PC-9 (cell line): ENCODE measurements around the gene KIF1C.

ENCODE experiments used
- EZH2 ChIP-seq: fragments of 200-600 bp; sonication (generic); IDR thresholded peaks from 2 replicates; pipeline ENCODE4 v1.8.0; 2017; ENCODE audit warnings: antibody characterized with exemption, low read depth
- TF ChIP-seq, protein P1 (sequence below): fragments of 200-600 bp; sonication (generic); conservative IDR thresholded peaks from 2 replicates; pipeline ENCODE4 v1.6.1; 2017; ENCODE audit warnings: mixed run types, antibody characterized with exemption, mild to moderate bottlenecking, moderate library complexity

DNA sequence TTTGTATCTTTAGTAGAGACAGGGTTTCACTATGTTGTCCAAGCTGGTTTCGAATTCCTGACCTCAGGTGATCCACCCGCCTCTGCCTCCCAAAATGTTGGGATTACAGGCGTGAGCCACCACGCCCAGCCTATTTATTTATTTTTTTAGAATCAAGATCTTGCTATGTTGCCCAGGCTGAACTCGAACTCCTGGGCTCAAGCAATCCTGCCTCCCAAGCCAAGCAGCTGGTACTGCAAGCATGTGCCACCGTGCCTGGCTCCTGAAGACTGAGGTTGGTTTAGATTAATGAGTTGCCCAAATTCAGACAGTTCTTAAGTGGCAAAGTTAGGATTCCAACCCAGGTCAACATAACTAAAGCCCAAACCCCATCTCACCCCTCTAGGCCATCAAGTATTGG lies 29.5 kb downstream of the KIF1C start:
- TF ChIP-seq, protein P1, sequence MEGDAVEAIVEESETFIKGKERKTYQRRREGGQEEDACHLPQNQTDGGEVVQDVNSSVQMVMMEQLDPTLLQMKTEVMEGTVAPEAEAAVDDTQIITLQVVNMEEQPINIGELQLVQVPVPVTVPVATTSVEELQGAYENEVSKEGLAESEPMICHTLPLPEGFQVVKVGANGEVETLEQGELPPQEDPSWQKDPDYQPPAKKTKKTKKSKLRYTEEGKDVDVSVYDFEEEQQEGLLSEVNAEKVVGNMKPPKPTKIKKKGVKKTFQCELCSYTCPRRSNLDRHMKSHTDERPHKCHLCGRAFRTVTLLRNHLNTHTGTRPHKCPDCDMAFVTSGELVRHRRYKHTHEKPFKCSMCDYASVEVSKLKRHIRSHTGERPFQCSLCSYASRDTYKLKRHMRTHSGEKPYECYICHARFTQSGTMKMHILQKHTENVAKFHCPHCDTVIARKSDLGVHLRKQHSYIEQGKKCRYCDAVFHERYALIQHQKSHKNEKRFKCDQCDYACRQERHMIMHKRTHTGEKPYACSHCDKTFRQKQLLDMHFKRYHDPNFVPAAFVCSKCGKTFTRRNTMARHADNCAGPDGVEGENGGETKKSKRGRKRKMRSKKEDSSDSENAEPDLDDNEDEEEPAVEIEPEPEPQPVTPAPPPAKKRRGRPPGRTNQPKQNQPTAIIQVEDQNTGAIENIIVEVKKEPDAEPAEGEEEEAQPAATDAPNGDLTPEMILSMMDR: no peak
- no peak for TF ChIP-seq EZH2
